ENCODE results near the gene INSIG1. TPM values are rescaled to one million over a fixed set of nuclear protein-coding genes. Genes with fewer than 3 reads are reported as not detected.

Gene INSIG1
- total RNA-seq, 1 donor from 2014 or later: 81.5 TPM

DNA sequence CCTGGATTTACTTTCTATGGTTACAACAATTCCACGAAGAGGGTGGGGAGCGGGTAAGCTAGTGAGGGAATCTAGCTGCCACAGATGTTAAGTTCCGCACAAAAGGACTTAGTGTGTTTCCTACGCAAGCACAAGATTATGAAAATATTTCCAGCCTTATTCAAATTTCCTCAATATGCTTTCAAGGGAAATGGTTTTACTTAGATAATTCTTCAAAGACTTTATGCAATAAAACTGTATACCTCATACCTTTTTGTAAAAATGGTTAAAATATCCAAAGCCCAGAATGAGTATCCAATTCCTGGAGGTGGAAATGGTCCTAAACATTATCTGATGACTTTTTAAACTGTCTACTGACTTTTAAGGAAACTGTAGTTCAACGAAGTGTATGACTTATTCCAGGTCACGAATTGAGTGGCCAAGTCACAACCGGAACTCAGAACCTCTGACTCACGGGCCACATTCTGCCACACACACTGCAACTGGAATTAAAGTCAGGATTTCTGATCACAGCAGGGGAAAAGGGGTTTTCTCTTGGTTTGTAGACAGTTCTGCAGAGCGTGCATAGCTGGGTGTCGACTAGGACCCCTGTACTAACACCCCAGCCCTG lies 20.2 kb upstream of the INSIG1 start:
- H3K27me3 Mint-ChIP-seq (ENCODE audit: low read depth): no peaks in the 10 kb centered on the region
- H3K36me3 Mint-ChIP-seq (ENCODE audit: low read depth): no peaks in the 10 kb centered on the region
- DNase-seq (ENCODE audit: low read depth, low spot score): no peak
- H3K4me3 Mint-ChIP-seq: no peak overlapping the region
- no peak overlapping the region for H3K27ac Mint-ChIP-seq (ENCODE audit: unreplicated experiment)
- peaks cover 6% of the 10 kb centered on the region for H3K4me1 Mint-ChIP-seq
- no peaks in the 10 kb centered on the region for H3K9me3 Mint-ChIP-seq
- TF ChIP-seq, protein P1, sequence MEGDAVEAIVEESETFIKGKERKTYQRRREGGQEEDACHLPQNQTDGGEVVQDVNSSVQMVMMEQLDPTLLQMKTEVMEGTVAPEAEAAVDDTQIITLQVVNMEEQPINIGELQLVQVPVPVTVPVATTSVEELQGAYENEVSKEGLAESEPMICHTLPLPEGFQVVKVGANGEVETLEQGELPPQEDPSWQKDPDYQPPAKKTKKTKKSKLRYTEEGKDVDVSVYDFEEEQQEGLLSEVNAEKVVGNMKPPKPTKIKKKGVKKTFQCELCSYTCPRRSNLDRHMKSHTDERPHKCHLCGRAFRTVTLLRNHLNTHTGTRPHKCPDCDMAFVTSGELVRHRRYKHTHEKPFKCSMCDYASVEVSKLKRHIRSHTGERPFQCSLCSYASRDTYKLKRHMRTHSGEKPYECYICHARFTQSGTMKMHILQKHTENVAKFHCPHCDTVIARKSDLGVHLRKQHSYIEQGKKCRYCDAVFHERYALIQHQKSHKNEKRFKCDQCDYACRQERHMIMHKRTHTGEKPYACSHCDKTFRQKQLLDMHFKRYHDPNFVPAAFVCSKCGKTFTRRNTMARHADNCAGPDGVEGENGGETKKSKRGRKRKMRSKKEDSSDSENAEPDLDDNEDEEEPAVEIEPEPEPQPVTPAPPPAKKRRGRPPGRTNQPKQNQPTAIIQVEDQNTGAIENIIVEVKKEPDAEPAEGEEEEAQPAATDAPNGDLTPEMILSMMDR (conservative IDR thresholded peaks at IDR 0.05): no peak

DNA sequence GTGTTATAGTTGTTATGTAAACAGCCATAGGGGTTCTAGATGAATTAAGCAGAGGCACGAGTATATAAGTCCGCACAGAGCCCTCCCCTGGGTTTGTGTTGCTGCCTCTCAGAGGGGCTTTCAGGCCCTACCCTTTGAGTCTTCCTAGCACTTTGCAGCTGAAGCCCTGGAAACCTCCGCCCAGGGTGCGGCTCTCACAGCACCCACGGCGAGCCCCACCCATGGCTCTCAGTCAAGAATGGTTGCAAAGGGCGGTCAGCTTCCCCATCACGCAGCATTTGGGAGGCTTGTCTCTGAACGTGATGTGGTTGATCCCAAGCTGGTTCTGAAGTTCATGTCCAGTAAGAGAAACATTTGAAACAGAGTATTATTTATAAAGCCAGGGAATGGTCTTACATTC lies 18.8 kb upstream of the INSIG1 start:
- TF ChIP-seq, protein P1 (conservative IDR thresholded peaks at IDR 0.05): no peak
- no peaks in the 10 kb centered on the region for H3K9me3 Mint-ChIP-seq
- no peaks in the 10 kb centered on the region for H3K27me3 Mint-ChIP-seq (ENCODE audit: low read depth)
- peaks cover 17% of the 10 kb centered on the region for H3K4me1 Mint-ChIP-seq
- H3K36me3 Mint-ChIP-seq (ENCODE audit: low read depth): no peaks in the 10 kb centered on the region
- H3K4me3 Mint-ChIP-seq: no peak overlapping the region
- no peak overlapping the region for H3K27ac Mint-ChIP-seq (ENCODE audit: unreplicated experiment)
- no peak for DNase-seq (ENCODE audit: low read depth, low spot score)

DNA sequence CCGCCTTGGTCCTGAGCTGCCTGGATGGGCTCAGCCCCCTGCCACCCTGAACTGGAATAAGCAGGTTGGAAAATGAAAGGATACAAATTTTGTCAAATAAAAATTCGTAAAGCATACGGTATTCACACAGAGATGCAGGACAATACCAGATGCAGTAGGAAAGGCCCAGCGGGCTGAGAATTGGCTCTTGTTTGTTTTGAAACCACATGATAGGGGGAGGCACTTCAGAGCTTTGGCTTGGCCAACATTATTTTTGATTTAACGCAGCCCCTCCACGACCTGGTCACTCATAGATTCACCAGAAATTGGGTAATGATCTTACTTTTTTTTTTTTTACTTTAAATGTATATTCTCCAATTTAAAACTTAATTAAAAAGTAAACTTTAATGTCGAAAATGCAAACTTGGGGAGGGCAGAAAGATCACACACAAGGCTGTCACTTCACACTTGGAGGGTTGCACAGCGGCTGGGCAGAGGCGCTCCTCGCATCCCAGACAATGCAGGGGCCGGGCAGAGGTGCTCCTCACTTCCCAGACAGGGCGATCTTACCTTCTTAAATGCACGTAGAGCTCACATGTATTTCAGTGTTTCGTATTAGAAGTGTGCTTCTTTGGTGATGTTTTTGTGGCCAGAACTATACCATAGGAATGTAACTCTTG lies 17.8 kb upstream of the INSIG1 start:
- no peaks in the 10 kb centered on the region for H3K9me3 Mint-ChIP-seq

DNA sequence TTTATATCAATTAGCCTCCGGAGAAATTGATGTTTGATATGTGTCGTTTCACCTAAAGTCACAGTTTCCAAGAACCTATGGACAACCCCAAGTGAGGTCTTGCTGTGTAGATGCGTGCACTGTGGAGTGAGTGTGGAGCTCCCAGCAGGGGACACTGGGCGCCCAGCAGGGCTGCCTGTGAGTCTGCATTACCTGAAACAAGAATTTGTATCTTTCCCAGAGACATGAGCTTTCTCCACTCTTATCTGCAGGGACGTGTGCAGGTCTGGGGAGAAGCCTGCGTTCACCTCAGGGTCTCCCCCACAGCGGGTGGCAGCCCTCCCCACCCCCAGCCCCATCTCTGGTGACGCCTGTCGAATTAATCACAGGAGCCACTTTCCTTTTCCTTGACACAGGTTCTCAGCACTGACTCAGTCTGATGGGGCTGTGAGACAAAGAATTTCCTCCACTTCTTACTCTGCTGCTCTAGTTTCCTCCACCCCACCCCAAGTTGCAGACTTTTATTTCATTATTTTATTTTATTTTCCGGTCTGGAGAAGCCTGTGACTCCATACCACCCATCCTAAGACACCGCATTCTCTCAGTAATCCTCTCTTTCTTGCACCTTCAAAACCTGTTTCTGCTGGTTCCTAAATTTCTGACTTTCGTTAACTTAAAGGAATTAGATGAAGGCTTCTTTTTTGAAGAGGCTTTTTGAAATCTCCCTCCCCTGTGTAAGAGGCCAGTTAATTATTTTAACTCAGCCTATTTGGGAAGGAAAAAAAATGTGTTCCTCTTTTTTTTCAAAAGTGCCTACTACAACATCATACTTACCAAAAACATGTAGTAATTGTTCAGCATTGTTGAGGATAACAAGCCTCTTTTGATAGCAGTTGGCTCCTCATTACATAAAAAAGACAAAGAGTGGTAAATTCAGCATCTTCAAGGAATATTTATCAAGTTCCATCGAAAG lies 17.0 kb upstream of the INSIG1 start:
- Mint-ChIP-seq H3K4me3 (no peak overlapping the region), H3K9me3 (no peaks in the 10 kb centered on the region), H3K27ac (ENCODE audit: unreplicated experiment) (no peak overlapping the region), H3K27me3 (ENCODE audit: low read depth) (no peaks in the 10 kb centered on the region), H3K36me3 (ENCODE audit: low read depth) (no peaks in the 10 kb centered on the region), H3K4me1 (peaks cover 20% of the 10 kb centered on the region)
- TF ChIP-seq, protein P1 (conservative IDR thresholded peaks at IDR 0.05): no peak
- no peak for DNase-seq (ENCODE audit: low read depth, low spot score)

More for the DNA sequence above, 17.8 kb upstream of the INSIG1 start:
- Mint-ChIP-seq H3K27me3 (ENCODE audit: low read depth) (no peaks in the 10 kb centered on the region), H3K4me3 (no peak overlapping the region), H3K4me1 (peaks cover 17% of the 10 kb centered on the region), H3K27ac (ENCODE audit: unreplicated experiment) (no peak overlapping the region), H3K36me3 (ENCODE audit: low read depth) (no peaks in the 10 kb centered on the region)
- DNase-seq (ENCODE audit: low read depth, low spot score): no peak
- TF ChIP-seq, protein P1 (conservative IDR thresholded peaks at IDR 0.05): no peak

DNA sequence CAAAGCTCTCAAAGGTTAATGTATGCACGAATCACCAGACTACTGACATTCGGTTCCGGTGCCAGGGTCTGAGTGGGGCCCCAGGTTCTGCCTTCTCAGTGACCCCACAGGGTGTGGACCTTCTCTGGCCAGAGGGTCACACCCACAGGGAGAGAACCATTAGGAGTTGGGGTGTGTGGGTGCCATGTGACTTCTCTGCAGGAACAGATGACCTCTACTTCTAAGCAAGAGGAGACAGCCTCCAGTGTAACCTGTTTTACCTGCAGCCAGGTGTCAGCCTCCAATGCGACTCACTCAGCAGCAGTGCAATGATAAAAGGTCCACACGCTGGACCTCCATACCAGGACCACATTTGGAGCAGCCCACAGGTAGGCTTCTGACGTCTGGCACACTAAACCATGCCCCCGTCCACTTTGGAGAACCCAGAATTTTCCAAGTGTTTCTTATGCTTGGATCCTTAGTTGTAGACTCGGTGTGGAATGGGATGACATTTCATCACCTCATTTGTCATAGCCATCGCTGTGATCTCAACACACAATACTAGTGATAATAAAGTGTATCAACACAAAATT lies 16.2 kb upstream of the INSIG1 start:
- H3K36me3 Mint-ChIP-seq (ENCODE audit: low read depth): no peaks in the 10 kb centered on the region
- no peak for DNase-seq (ENCODE audit: low read depth, low spot score)
- H3K9me3 Mint-ChIP-seq: peaks cover 4% of the 10 kb centered on the region
- H3K4me1 Mint-ChIP-seq: peaks cover 24% of the 10 kb centered on the region
- TF ChIP-seq, protein P1 (conservative IDR thresholded peaks at IDR 0.05): no peak
- H3K27me3 Mint-ChIP-seq (ENCODE audit: low read depth): no peaks in the 10 kb centered on the region
- H3K27ac Mint-ChIP-seq (ENCODE audit: unreplicated experiment): no peak overlapping the region
- H3K4me3 Mint-ChIP-seq: no peak overlapping the region

Data from neural crest cell (in vitro differentiated cells).